K562 (cell line): ENCODE data around the gene RAMAC. TPM values are rescaled to one million over a fixed set of nuclear protein-coding genes. Genes with fewer than 3 reads are reported as not detected.

ENCODE experiments used
- SMARCA5 ChIP-seq: fragments of 450-650 bp; IDR thresholded peaks from 2 replicates; pipeline ENCODE4 v1.6.1; 2016
- ZBTB2 ChIP-seq: fragments of 450-650 bp; IDR thresholded peaks from 2 replicates; pipeline ENCODE4 v1.6.1; 2016; ENCODE audit warnings: antibody characterized with exemption
- ZNF318 ChIP-seq, 2 experiments: fragments of 450-650 bp; IDR thresholded peaks; 2 replicates each; pipeline ENCODE4 v1.6.1; 2016; ENCODE audit warnings: mild to moderate bottlenecking in 2 of 2, borderline replicate concordance in 1 of 2, low read depth in 1 of 2, moderate library complexity in 1 of 2
- polyA plus RNA-seq, 8 experiments: library from polyadenylated mRNA; depleted of rRNA in 4 of 8; stranded (reverse) in 5 of 8; unstranded in 3 of 8; fragments of >200 nt; fragmentation: Nextera tagmentation in 2 of 8; fragmentation: Illumina TruSeq in 1 of 8; extraction: Ambion mirVana in 2 of 8; extraction: Trizol in 1 of 8; gene quantifications; 2 replicates each; pipeline versions ENCODE4 v1.2.1 to v1.2.3, GENCODE V29; 2011 to 2014; ENCODE audit warnings: inconsistent platforms in 1 of 8, missing spikeins in 1 of 8
- total RNA-seq, 7 experiments: library from RNA; depleted of rRNA in 6 of 7; stranded (reverse); fragments of >200 nt in 6 of 7; fragmentation: Illumina TruSeq in 2 of 7; extraction: Trizol in 2 of 7; gene quantifications; 2 replicates each; pipeline versions ENCODE4 v1.2.1 to v1.2.3, GENCODE V29; 2011 to 2021; ENCODE audit warnings: low replicate concordance in 1 of 7
- TF ChIP-seq, protein P1 (sequence below): fragments of 250-450 bp; sonication (Bioruptor Pico); IDR thresholded peaks from 2 replicates; pipeline ENCODE4 v1.4.0; 2020; ENCODE audit warnings: borderline replicate concordance

Gene RAMAC
- total and polyA plus RNA-seq, 9 of the 15 experiments (the other 6 are each of a cell fraction or from before 2014, with no cell fraction given), result 26.9 to 108 (median 38.4) TPM

DNA sequence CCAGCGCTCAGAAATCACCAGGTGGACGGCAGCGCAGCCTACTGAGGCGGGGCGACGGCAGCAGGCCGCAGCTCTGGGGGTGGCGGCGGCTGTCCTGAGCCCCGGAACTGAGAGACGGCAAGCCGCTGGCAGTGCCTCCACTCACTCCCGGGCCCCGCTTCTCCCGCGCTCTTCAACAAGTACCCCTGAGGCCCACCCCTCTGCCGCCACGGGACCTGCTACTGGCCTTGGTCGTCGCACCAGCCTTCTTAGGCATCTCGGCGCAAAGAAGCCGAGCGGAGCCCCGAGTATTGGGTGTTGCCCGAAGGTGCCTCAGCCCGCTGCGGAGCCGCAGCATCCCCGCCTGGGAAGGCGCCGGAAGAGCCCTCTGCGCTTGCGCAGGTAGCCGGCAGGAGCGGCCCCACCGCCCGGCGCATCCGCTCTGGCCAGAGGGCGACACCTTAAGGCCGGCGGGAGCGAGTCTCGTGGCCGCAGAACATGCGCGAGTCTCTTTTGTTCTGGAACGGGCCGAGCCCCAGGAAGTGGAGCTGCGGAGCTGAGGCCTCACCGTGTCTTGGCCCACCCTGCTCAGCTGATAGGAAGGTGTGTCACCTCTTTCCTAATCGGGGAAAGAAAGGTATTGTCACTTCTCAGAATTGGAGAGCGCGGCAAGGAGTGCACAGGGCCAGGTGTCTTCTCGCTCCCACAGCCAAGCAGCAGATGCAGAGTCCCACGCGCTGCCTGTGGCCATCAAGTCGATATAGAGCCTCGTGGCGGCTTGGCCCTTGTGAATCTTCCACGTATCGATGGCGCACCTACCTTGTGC lies 25.5 kb downstream of the RAMAC start, which contains the start of gene C15orf40 (continued):
- TF ChIP-seq ZBTB2 (peak; percentile 94), ZNF318 (IDR thresholded peaks at IDR 0.05; ENCODE audit: borderline replicate concordance in 1 of 2, low read depth in 1 of 2) (no peak), SMARCA5 (no peak)
- TF ChIP-seq, protein P1, sequence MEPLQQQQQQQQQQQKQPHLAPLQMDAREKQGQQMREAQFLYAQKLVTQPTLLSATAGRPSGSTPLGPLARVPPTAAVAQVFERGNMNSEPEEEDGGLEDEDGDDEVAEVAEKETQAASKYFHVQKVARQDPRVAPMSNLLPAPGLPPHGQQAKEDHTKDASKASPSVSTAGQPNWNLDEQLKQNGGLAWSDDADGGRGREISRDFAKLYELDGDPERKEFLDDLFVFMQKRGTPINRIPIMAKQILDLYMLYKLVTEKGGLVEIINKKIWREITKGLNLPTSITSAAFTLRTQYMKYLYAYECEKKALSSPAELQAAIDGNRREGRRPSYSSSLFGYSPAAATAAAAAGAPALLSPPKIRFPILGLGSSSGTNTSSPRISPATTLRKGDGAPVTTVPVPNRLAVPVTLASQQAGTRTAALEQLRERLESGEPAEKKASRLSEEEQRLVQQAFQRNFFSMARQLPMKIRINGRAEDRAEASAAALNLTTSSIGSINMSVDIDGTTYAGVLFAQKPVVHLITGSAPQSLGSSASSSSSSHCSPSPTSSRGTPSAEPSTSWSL (CRISPR knock-in tag), result no peak
